Left cardiac atrium (tissue), 4 donors: ENCODE data around the gene CCDC15. TPM values are rescaled to one million over a fixed set of nuclear protein-coding genes. Genes with fewer than 3 reads are reported as not detected.
A peak's percentile ranks its signal among the peaks of the same experiment; 100 is the strongest.
"Not testable (repeated sequence)": the region's sequence is repeated elsewhere in the genome, so short reads cannot be mapped to it uniquely, and the experiment has no call there.

Source experiments
- ATAC-seq, 2 donors: fragments of 200-7000 bp; cut with Tn5 transposase; one replicate each; pipeline ENCODE4 v1.9.1; 2020; ENCODE audit warnings: mild to moderate bottlenecking in 2 of 2, moderate library complexity in 2 of 2
- DNase-seq: peaks from one replicate; pipeline ENCODE4 v3.0.0-alpha.2; 2020
- intact Hi-C, 2 donors: fragments of 100-400 bp; cut with DNase I; formaldehyde crosslinking; loops; one replicate each; pipeline versions ENCODE4 v1.14.1 to v1.15.1; 2022 to 2023
- total RNA-seq, 2 donors: library from RNA; stranded (reverse); fragmentation: NEBNext Ultra II Directional; extraction: Animal tissue kit (Norgen Biotek cat#: 25700); gene quantifications; one replicate each; pipeline ENCODE4 v1.2.1, GENCODE V29; 2021
- donor health status: DM: no; HTN: yes; CAD: no.
- donor health status: DM: no; HTN: yes; CAD: no; lungs with severe emphysema.
- donor health status: DM: yes; HTN: yes; CAD: no.
- donor health status: Dilated cardiomyopathy.

Gene CCDC15
- total RNA-seq, 2 donors from 2014 or later = 0.31 to 0.82 TPM

GRCh38 chr11:124938970-124939369 lies 15.0 kb upstream of the CCDC15 start:
- DNase-seq (no peak), ATAC-seq (no peak)
- intact Hi-C loops = no loop called here

GRCh38 chr11:124941703-124942102 lies 12.3 kb upstream of the CCDC15 start:
- no peak for ATAC-seq
- intact Hi-C loops = no loop called here
- no peak for DNase-seq

- intact Hi-C loops = no loop called here
- ATAC-seq = no peak
- DNase-seq = no peak
Observed at GRCh38 chr11:124942466-124943253, 11.3 kb upstream of the CCDC15 start.

GRCh38 chr11:124943254-124943616 lies 10.8 kb upstream of the CCDC15 start:
- ATAC-seq (no peak), DNase-seq (no peak)
- intact Hi-C loops = no loop called here

- ATAC-seq = no peak
- DNase-seq = no peak
- intact Hi-C loops = no loop called here
Observed at GRCh38 chr11:124943741-124944140, 10.3 kb upstream of the CCDC15 start.

- no peak for DNase-seq
- no peak for ATAC-seq
- intact Hi-C loops = no loop called here
Observed at GRCh38 chr11:124944565-124944964, 9.4 kb upstream of the CCDC15 start.

- no peak for ATAC-seq
- intact Hi-C loops = no loop called here
- DNase-seq = no peak
Observed at GRCh38 chr11:124945826-124946225, 8.2 kb upstream of the CCDC15 start.

GRCh38 chr11:124946735-124947141 lies 7.3 kb upstream of the CCDC15 start:
- intact Hi-C loops = no loop called here
- ATAC-seq = no peak
- DNase-seq = no peak

GRCh38 chr11:124950601-124951330 lies 3.2 kb upstream of the CCDC15 start:
- no peak for DNase-seq
- no peak for ATAC-seq
- intact Hi-C loops = loop anchor here in 1 of 2 donors (5.0 to 10.0 kb wide), 2 partner anchors 73 to 924 kb away; no protein-coding TSS in a partner anchor

GRCh38 chr11:124951341-124951740 lies 2.7 kb upstream of the CCDC15 start:
- no peak for DNase-seq
- no peak for ATAC-seq
- intact Hi-C loops = loop anchor here in 1 of 2 donors (5.0 to 10.0 kb wide), 2 partner anchors 74 to 923 kb away; no protein-coding TSS in a partner anchor

GRCh38 chr11:124954590-124954955 lies 571 bp downstream of the CCDC15 start:
- intact Hi-C loops = loop anchor here in 1 of 2 donors (5.0 to 10.0 kb wide), 2 partner anchors 77 to 920 kb away; no protein-coding TSS in a partner anchor

GRCh38 chr11:124955035-124955434 lies 1.0 kb downstream of the CCDC15 start:
- DNase-seq (no peak), ATAC-seq (no peak)
- intact Hi-C loops = loop anchor here in 1 of 2 donors (10.0 kb wide), 1 partner anchor 920 kb away; no protein-coding TSS in a partner anchor

More at GRCh38 chr11:124954590-124954955, 571 bp downstream of the CCDC15 start:
- DNase-seq (no peak), ATAC-seq (no peak)

GRCh38 chr11:124961972-124962609 lies 8.1 kb downstream of the CCDC15 start:
- peak; percentile 87 to 89 for ATAC-seq
- intact Hi-C loops = loop anchor here in 1 of 2 donors (10.0 kb wide), 1 partner anchor 913 kb away; no protein-coding TSS in a partner anchor
- DNase-seq = no peak

- intact Hi-C loops = loop anchor here in 1 of 2 donors (10.0 kb wide), 1 partner anchor 907 kb away; no protein-coding TSS in a partner anchor
- DNase-seq, ATAC-seq: not testable (repeated sequence)
Observed at GRCh38 chr11:124968197-124968596, 14.2 kb downstream of the CCDC15 start.

GRCh38 chr11:124970925-124971324 lies 16.9 kb downstream of the CCDC15 start:
- intact Hi-C loops = loop anchor here in 1 of 2 donors (5.0 kb wide), 1 partner anchor 166 kb away; no protein-coding TSS in a partner anchor
- ATAC-seq (peak in 1 of 2 donors; percentile 38), DNase-seq (no peak)

GRCh38 chr11:124971810-124972209 lies 17.8 kb downstream of the CCDC15 start:
- DNase-seq (no peak), ATAC-seq (no peak)
- intact Hi-C loops = loop anchor here in 1 of 2 donors (5.0 kb wide), 1 partner anchor 165 kb away; no protein-coding TSS in a partner anchor

- no peak for DNase-seq
- ATAC-seq = no peak
- intact Hi-C loops = no loop called here
Observed at GRCh38 chr11:124976531-124976930, 22.5 kb downstream of the CCDC15 start.

GRCh38 chr11:124977006-124977405 lies 23.0 kb downstream of the CCDC15 start:
- DNase-seq = no peak
- ATAC-seq = no peak
- intact Hi-C loops = no loop called here

- ATAC-seq (no peak), DNase-seq (no peak)
Observed at GRCh38 chr11:124978316-124978715, 24.3 kb downstream of the CCDC15 start.

More at GRCh38 chr11:124978316-124978715, 24.3 kb downstream of the CCDC15 start:
- intact Hi-C loops = no loop called here
